HG02623 (cell line): ENCODE measurements around the gene GTPBP10.
"Not testable (repeated sequence)": the region's sequence is repeated elsewhere in the genome, so short reads cannot be mapped to it uniquely, and the experiment has no call there.

ENCODE experiments used
- ATAC-seq: cut with Tn5 transposase; IDR thresholded peaks from one replicate; pipeline ENCODE4 v1.9.1; 2021; ENCODE audit warnings: moderate library complexity; ENCODE audit not compliant: unreplicated experiment

The GTPBP10 gene

GRCh38 chr7:90350032-90350431 lies 3.5 kb downstream of the GTPBP10 start:
- ATAC-seq: not testable (repeated sequence)

- no peak for ATAC-seq
Observed at GRCh38 chr7:90351987-90352386, 5.5 kb downstream of the GTPBP10 start.

- no peak for ATAC-seq
Observed at GRCh38 chr7:90383422-90383821, 36.9 kb downstream of the GTPBP10 start.

- ATAC-seq: no peak
Observed at GRCh38 chr7:90383861-90384260, 37.3 kb downstream of the GTPBP10 start.

GRCh38 chr7:90384433-90384832 lies 37.9 kb downstream of the GTPBP10 start:
- no peak for ATAC-seq

GRCh38 chr7:90387470-90388240 lies 41.1 kb downstream of the GTPBP10 start:
- no peak for ATAC-seq

GRCh38 chr7:90390926-90391325 lies 44.4 kb downstream of the GTPBP10 start:
- no peak for ATAC-seq

- ATAC-seq: no peak
Observed at GRCh38 chr7:90391488-90391887, 45.0 kb downstream of the GTPBP10 start.

GRCh38 chr7:90396420-90396819 lies 49.9 kb downstream of the GTPBP10 start:
- ATAC-seq: no peak

GRCh38 chr7:90401989-90402388 lies 55.5 kb downstream of the GTPBP10 start:
- ATAC-seq: no peak

- peak; percentile 1 for ATAC-seq
Observed at GRCh38 chr7:90402785-90403173, 56.3 kb downstream of the GTPBP10 start.

GRCh38 chr7:90403174-90404113 lies 56.9 kb downstream of the GTPBP10 start, which contains the start of gene CLDN12:
Gene CLDN12 (plus strand): TSS chr7:90403461. CDS start chr7:90412677, 9,216 bp downstream.
- peak; percentile 97 for ATAC-seq

GRCh38 chr7:90404777-90405176 lies 58.3 kb downstream of the GTPBP10 start:
- no peak for ATAC-seq

GRCh38 chr7:90407484-90407821 lies 60.9 kb downstream of the GTPBP10 start:
- ATAC-seq: no peak

- ATAC-seq: no peak
Observed at GRCh38 chr7:90408142-90408541, 61.6 kb downstream of the GTPBP10 start.

- no peak for ATAC-seq
Observed at GRCh38 chr7:90409667-90410066, 63.2 kb downstream of the GTPBP10 start.

GRCh38 chr7:90411510-90411909 lies 65.0 kb downstream of the GTPBP10 start:
- no peak for ATAC-seq

GRCh38 chr7:90412458-90413184 lies 66.1 kb downstream of the GTPBP10 start:
- no peak for ATAC-seq

- no peak for ATAC-seq
Observed at GRCh38 chr7:90413185-90413528, 66.6 kb downstream of the GTPBP10 start.

- no peak for ATAC-seq
Observed at GRCh38 chr7:90421651-90422050, 75.1 kb downstream of the GTPBP10 start.

- ATAC-seq: peak; percentile 94
Observed at GRCh38 chr7:90424720-90425119, 78.2 kb downstream of the GTPBP10 start.
